Esophagus muscularis mucosa (tissue), 4 donors: ENCODE results near the gene IQCN. TPM values are rescaled to one million over a fixed set of nuclear protein-coding genes. Genes with fewer than 3 reads are reported as not detected.

Experiments used
- DNase-seq: peaks from one replicate; pipeline ENCODE4 v3.0.0-alpha.2; 2017; ENCODE audit errors: extremely low spot score
- H3K27ac ChIP-seq, 4 donors: fragments of 200-600 bp; sonication (generic); replicated peaks in 1 of 4; 1 replicate in 3 of 4; 2 replicates in 1 of 4; pipeline ENCODE4 v1.5.1; 2016 to 2019; ENCODE audit warnings: mild to moderate bottlenecking in 1 of 4
- H3K27me3 ChIP-seq, 4 donors: fragments of 200-600 bp; sonication (generic); one replicate each; pipeline versions ENCODE4 v1.5.1 to v1.6.0; 2016 to 2019
- H3K36me3 ChIP-seq, 4 donors: fragments of 200-600 bp; sonication (generic); one replicate each; pipeline ENCODE4 v1.5.1; 2016 to 2019
- H3K4me1 ChIP-seq, 4 donors: fragments of 200-600 bp; sonication (generic); one replicate each; pipeline ENCODE4 v1.5.1; 2016 to 2019
- H3K4me3 ChIP-seq, 4 donors: fragments of 200-600 bp; sonication (generic); 1 replicate in 2 of 4; 2 replicates in 2 of 4; pipeline ENCODE4 v1.5.1; 2016 to 2019; ENCODE audit warnings: mild to moderate bottlenecking in 4 of 4, moderate library complexity in 1 of 4
- H3K9me3 ChIP-seq, 4 donors: fragments of 200-600 bp; sonication (generic); 1 replicate in 3 of 4; 2 replicates in 1 of 4; pipeline ENCODE4 v1.5.1; 2016 to 2019
- CTCF ChIP-seq, 3 experiments: fragments of 200-600 bp in 2 of 3; fragments of 450-650 bp in 1 of 3; sonication (generic) in 2 of 3; IDR thresholded peaks; one replicate each; pipeline ENCODE4 v1.5.1; 2017 to 2019; ENCODE audit warnings: antibody characterized with exemption in 3 of 3, mild to moderate bottlenecking in 2 of 3, moderate library complexity in 1 of 3
- EP300 ChIP-seq: sonication (generic); formaldehyde crosslinking; IDR thresholded peaks from one replicate; pipeline ENCODE4 v1.6.1; 2017; ENCODE audit warnings: antibody characterized with exemption
- POLR2A ChIP-seq: fragments of 450-650 bp; IDR thresholded peaks from one replicate; pipeline ENCODE4 v1.6.1; 2017; ENCODE audit warnings: antibody characterized with exemption, moderate library complexity, mild to moderate bottlenecking, low read depth
- POLR2AphosphoS5 ChIP-seq, 2 donors: sonication (generic); formaldehyde crosslinking; IDR thresholded peaks; one replicate each; pipeline ENCODE4 v1.6.1; 2017; ENCODE audit warnings: antibody characterized with exemption in 2 of 2
- WGBS: methylation state at CpG from one replicate; pipeline ENCODE4 v1.1.5; 2018; 5-methylcytosine and 5-hydroxymethylcytosine counted together
- intact Hi-C: fragments of 100-400 bp; cut with DNase I; formaldehyde crosslinking; loops from one replicate; pipeline ENCODE4 v1.15.1; 2023
- total RNA-seq, 4 donors: library from RNA; depleted of rRNA; stranded (reverse); fragments of >200 nt; gene quantifications; one replicate each; pipeline versions ENCODE4 v1.1.0 to v1.2.1, GENCODE V29; 2016

Gene IQCN
- total RNA-seq, 4 donors from 2014 or later, result 0.52 to 2.5 (median 1.3) TPM

DNA sequence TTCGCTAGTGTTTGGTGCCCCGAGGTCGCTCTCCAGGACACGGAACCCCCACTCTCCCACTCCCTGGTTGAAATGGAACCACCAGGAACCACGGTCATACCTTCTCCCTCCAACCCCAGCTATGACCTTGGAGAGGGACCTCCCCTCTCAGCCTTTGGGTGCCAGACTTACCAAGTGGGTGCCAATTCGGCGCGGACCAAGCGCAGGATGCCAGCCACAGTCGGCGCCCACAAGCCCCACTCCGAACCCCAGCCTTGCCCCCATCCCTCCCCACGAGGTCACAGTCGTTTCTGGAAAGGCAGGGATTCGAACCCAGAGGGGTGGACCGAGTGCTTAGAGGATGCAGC lies 48.9 kb downstream of the IQCN start:
- Histone ChIP-seq H3K27me3 (peaks cover 0 to 79% (median 27%) of the 10 kb centered on the region in 4 donors), H3K4me1 (peaks cover 19 to 37% (median 32%) of the 10 kb centered on the region in 4 donors), H3K27ac (peak overlapping the region; percentile 35 to 62 (median 47)), H3K4me3 (peak overlapping the region in 3 of 4 donors; percentile 48 to 51 (median 50)), H3K9me3 (no peaks in the 10 kb centered on the region), H3K36me3 (no peaks in the 10 kb centered on the region)
- no peak for DNase-seq
- intact Hi-C loops, result no loop called here
- TF ChIP-seq EP300 (no peak), CTCF (IDR thresholded peaks at IDR 0.05) (no peak), POLR2A (no peak), POLR2AphosphoS5 (IDR thresholded peaks at IDR 0.05) (no peak)
- 40% methylated on average over 5 of the region's 16 CpGs for WGBS

- H3K27me3 ChIP-seq, result peaks cover 0 to 78% (median 27%) of the 10 kb centered on the region in 4 donors
- intact Hi-C loops, result no loop called here
Measured at GRCh38 chr19:18224525-18225354, 49.5 kb downstream of the IQCN start.

GRCh38 chr19:18223860-18224524 lies 50.3 kb downstream of the IQCN start:
- Histone ChIP-seq H3K27me3 (peaks cover 0 to 71% (median 24%) of the 10 kb centered on the region in 4 donors), H3K9me3 (no peaks in the 10 kb centered on the region), H3K27ac (peak overlapping the region in 1 of 4 donors; percentile 4), H3K36me3 (no peaks in the 10 kb centered on the region), H3K4me3 (peak overlapping the region; percentile 48 to 56 (median 50)), H3K4me1 (peaks cover 19 to 37% (median 32%) of the 10 kb centered on the region in 4 donors)
- intact Hi-C loops, result no loop called here
- DNase-seq, result no peak
- TF ChIP-seq POLR2A (no peak), CTCF (IDR thresholded peaks at IDR 0.05) (no peak)
- WGBS, result 12% methylated on average over 22 of the region's 39 CpGs

More at GRCh38 chr19:18224525-18225354, 49.5 kb downstream of the IQCN start:
- peak overlapping the region; percentile 35 to 62 (median 47) for H3K27ac ChIP-seq
- peak overlapping the region; percentile 48 to 56 (median 50) for H3K4me3 ChIP-seq
- TF ChIP-seq POLR2AphosphoS5 (IDR thresholded peaks at IDR 0.05), result peak in 1 of 2 donors; percentile 71
- no peak for TF ChIP-seq CTCF (IDR thresholded peaks at IDR 0.05)
- peak; percentile 99 for DNase-seq
- no peaks in the 10 kb centered on the region for H3K36me3 ChIP-seq
- peaks cover 19 to 37% (median 32%) of the 10 kb centered on the region in 4 donors for H3K4me1 ChIP-seq
- H3K9me3 ChIP-seq, result no peaks in the 10 kb centered on the region
- WGBS, result 0% methylated on average over 17 of the region's 81 CpGs

DNA sequence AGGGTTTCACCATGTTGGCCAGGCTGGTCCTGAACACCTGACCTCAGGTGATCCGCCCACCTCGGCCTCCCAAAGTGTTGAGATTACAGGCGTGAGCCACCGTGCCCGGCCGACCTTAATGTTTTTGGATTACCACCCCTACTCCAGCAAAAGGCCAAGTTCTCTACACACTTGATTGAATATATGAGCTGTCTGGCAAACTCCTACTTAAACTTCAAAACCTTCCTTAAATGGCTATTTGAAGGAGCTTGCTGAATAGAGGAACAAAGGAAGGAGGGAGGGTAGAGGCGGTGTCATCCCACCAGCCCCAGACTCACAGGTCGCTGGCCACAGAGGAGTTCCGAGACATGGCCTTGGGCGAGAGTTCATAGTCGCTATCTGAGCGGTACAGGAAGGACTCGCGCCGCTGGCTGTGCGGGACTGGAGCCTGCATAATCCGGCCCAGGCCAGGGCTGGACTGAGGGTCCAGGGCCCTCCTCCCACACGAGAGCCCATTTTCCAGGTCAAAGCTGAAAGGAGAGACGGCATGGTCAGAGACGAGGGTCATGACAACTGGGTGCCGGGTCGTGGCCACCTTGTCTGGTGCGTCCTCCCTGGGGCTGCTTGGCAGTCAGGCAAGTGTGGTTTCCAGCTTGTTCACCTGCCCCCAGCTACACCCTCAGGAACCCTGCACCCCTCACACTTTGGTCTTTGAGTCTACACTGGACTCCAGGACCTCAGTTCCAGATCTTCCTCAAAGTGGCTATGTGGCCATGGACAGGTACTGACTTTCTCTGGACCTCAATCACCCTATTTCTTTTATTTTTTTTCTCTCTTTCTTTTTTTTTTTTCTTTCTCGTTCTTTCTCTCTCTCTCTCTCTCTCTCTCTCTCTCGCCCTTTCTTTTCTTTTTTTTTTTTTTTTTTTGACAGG lies 52.2 kb downstream of the IQCN start:
- no peak for DNase-seq
- peaks cover 19 to 37% (median 32%) of the 10 kb centered on the region in 4 donors for H3K4me1 ChIP-seq
- no peaks in the 10 kb centered on the region for H3K9me3 ChIP-seq
- H3K4me3 ChIP-seq, result no peak overlapping the region
- no peak overlapping the region for H3K27ac ChIP-seq
- intact Hi-C loops, result no loop called here
- no peaks in the 10 kb centered on the region for H3K36me3 ChIP-seq
- TF ChIP-seq POLR2AphosphoS5 (IDR thresholded peaks at IDR 0.05) (no peak), POLR2A (no peak)
- H3K27me3 ChIP-seq, result peaks cover 0 to 51% (median 24%) of the 10 kb centered on the region in 4 donors
- 89% methylated on average over 23 of the region's 25 CpGs for WGBS
